GM12878 (cell line): Measurements from ENCODE around the gene MTHFR. TPM values are rescaled to one million over a fixed set of nuclear protein-coding genes. Genes with fewer than 3 reads are reported as not detected.

Experiments used
- ATAC-seq: fragments of 200-7000 bp; cut with Tn5 transposase; 3 replicates; pipeline ENCODE4 v1.9.1; 2020; ENCODE audit warnings: mild to moderate bottlenecking, moderate library complexity
- BruUV-seq: library from RNA; stranded (reverse); fragments of 400-500 nt; replicated peaks from 2 replicates; lab custom pipeline; 2021; lab: Mats Ljungman, UMichigan
- CTCF ChIA-PET: fragments of 300-600 bp; sonication (Branson Sonifier 250); formaldehyde crosslinking; extraction: SDS; loops from one replicate; lab custom pipeline; 2021; ENCODE audit warnings: inconsistent platforms; lab: Yijun Ruan, JAX
- POLR2A ChIA-PET: fragments of 350-600 bp; formaldehyde crosslinking; extraction: SDS; loops from one replicate; lab custom pipeline; 2021; ENCODE audit warnings: inconsistent platforms; lab: Charles Lee
- RAD21 ChIA-PET: fragments of 300-600 bp; sonication (Branson Sonifier 250); formaldehyde crosslinking; loops from one replicate; lab custom pipeline; 2023; ENCODE audit warnings: antibody characterized with exemption; ENCODE audit not compliant: unreplicated experiment; lab: Charles Lee
- SMC1A ChIA-PET: fragments of 300-600 bp; sonication (Branson Sonifier 250); formaldehyde crosslinking; loops from one replicate; lab custom pipeline; 2023; ENCODE audit not compliant: unreplicated experiment, uncharacterized antibody; lab: Charles Lee
- DNase-seq: peaks from one replicate; pipeline ENCODE4 v3.0.0-alpha.2; 2011; ENCODE audit warnings: low read depth, low spot score
- FAIRE-seq: peaks from 3 replicates; lab custom pipeline; 2011; peaks lifted over from hg19 to GRCh38; lab: Jason Lieb, UNC
- H2AFZ ChIP-seq: 2 replicates; pipeline ENCODE4 v1.6.0; 2011; ENCODE audit warnings: low read depth, low read length, control low read depth; ENCODE audit not compliant: control insufficient read depth
- H3K27ac ChIP-seq: 2 replicates; pipeline ENCODE4 v1.5.1; 2011; ENCODE audit warnings: control low read depth; ENCODE audit not compliant: control insufficient read depth, insufficient read depth
- H3K27me3 ChIP-seq, 2 experiments: replicated peaks in 1 of 2; 2 replicates each; pipeline versions ENCODE4 v1.6.0 to v1.6.1; 2011; ENCODE audit warnings: low read length in 1 of 2; ENCODE audit not compliant: control insufficient read depth in 2 of 2, insufficient read depth in 2 of 2
- H3K36me3 ChIP-seq, 2 experiments: 2 replicates each; pipeline ENCODE4 v1.5.1; 2011; ENCODE audit warnings: low read length in 1 of 2; ENCODE audit not compliant: control insufficient read depth in 2 of 2, insufficient read depth in 2 of 2
- H3K4me1 ChIP-seq: 2 replicates; pipeline ENCODE4 v1.6.1; 2011; ENCODE audit warnings: mild to moderate bottlenecking, low read length, moderate library complexity, mixed read lengths; ENCODE audit not compliant: control insufficient read depth, insufficient read depth
- H3K4me2 ChIP-seq: 2 replicates; pipeline ENCODE4 v1.6.0; 2011; ENCODE audit warnings: control low read depth; ENCODE audit not compliant: control insufficient read depth, insufficient read depth
- H3K4me3 ChIP-seq: fragments of 200-600 bp; sonication (generic); 2 replicates; pipeline ENCODE4 v1.5.1; 2016
- H3K79me2 ChIP-seq: 2 replicates; pipeline ENCODE4 v1.6.0; 2011; ENCODE audit warnings: low read length; ENCODE audit not compliant: control insufficient read depth, insufficient read depth
- H3K9ac ChIP-seq: 2 replicates; pipeline ENCODE4 v1.8.0; 2011; ENCODE audit warnings: low read length, control low read depth, mixed read lengths; ENCODE audit not compliant: control insufficient read depth, insufficient read depth
- H3K9me3 ChIP-seq: replicated peaks from 3 replicates; pipeline ENCODE4 v1.5.1; 2011; ENCODE audit warnings: mild to moderate bottlenecking, low read length; ENCODE audit not compliant: control insufficient read depth, insufficient read depth
- H4K20me1 ChIP-seq: 2 replicates; pipeline ENCODE4 v1.6.0; 2011; ENCODE audit not compliant: control insufficient read depth, insufficient read depth
- ATF7 ChIP-seq: fragments of 450-650 bp; IDR thresholded peaks from 2 replicates; pipeline ENCODE4 v1.6.1; 2016; ENCODE audit warnings: low read depth, mild to moderate bottlenecking
- BMI1 ChIP-seq: fragments of 450-650 bp; IDR thresholded peaks from 2 replicates; pipeline ENCODE4 v1.6.1; 2016; ENCODE audit warnings: mild to moderate bottlenecking, moderate library complexity, borderline replicate concordance
- CHD1 ChIP-seq: IDR thresholded peaks from 2 replicates; pipeline ENCODE4 v1.6.1; 2012; ENCODE audit warnings: low read depth, low read length, improper control_type of control experiment
- CHD2 ChIP-seq: IDR thresholded peaks from 2 replicates; pipeline ENCODE4 v1.6.1; 2011; ENCODE audit warnings: low read depth, low read length, improper control_type of control experiment, borderline replicate concordance
- DPF2 ChIP-seq: fragments of 450-650 bp; IDR thresholded peaks from 2 replicates; pipeline ENCODE4 v1.6.1; 2017; ENCODE audit warnings: mild to moderate bottlenecking
- ETV6 ChIP-seq, 2 experiments: fragments of 450-650 bp in 1 of 2; IDR thresholded peaks in 1 of 2; conservative IDR thresholded peaks in 1 of 2; 2 replicates each; pipeline ENCODE4 v1.6.1; 2014; ENCODE audit warnings: antibody characterized with exemption in 1 of 2, borderline replicate concordance in 1 of 2, low read depth in 1 of 2, mild to moderate bottlenecking in 1 of 2, moderate library complexity in 1 of 2
- IRF3 ChIP-seq: fragments of 450-650 bp; IDR thresholded peaks from 2 replicates; pipeline ENCODE4 v1.6.1; 2014; ENCODE audit warnings: mild to moderate bottlenecking
- LARP7 ChIP-seq: fragments of 450-650 bp; IDR thresholded peaks from 2 replicates; pipeline ENCODE4 v1.6.1; 2017; ENCODE audit warnings: mild to moderate bottlenecking
- MEF2A ChIP-seq: IDR thresholded peaks from 2 replicates; pipeline ENCODE4 v1.6.1; 2011; ENCODE audit warnings: low read depth, mild to moderate bottlenecking, low read length, moderate library complexity; ENCODE audit not compliant: insufficient read depth
- MTA3 ChIP-seq: IDR thresholded peaks from 2 replicates; pipeline ENCODE4 v1.6.1; 2012; ENCODE audit warnings: low read length, inconsistent platforms, borderline replicate concordance
- POLR2AphosphoS5 ChIP-seq: IDR thresholded peaks from 2 replicates; pipeline ENCODE4 v1.6.1; 2011; ENCODE audit warnings: mild to moderate bottlenecking, low read length, inconsistent platforms
- POU2F2 ChIP-seq: IDR thresholded peaks from 3 replicates; pipeline ENCODE4 v1.6.1; 2011; ENCODE audit warnings: low read depth, mild to moderate bottlenecking, low read length, borderline replicate concordance
- RAD21 ChIP-seq: IDR thresholded peaks from 2 replicates; pipeline ENCODE4 v1.6.1; 2011; ENCODE audit warnings: mild to moderate bottlenecking, low read depth, low read length, moderate library complexity; ENCODE audit not compliant: insufficient read depth
- RAD51 ChIP-seq: fragments of 450-650 bp; IDR thresholded peaks from 2 replicates; pipeline ENCODE4 v1.6.1; 2016; ENCODE audit warnings: moderate library complexity, mild to moderate bottlenecking, inconsistent platforms
- RUNX3 ChIP-seq: IDR thresholded peaks from 2 replicates; pipeline ENCODE4 v1.6.1; 2012; ENCODE audit warnings: low read length, inconsistent platforms
- SMAD5 ChIP-seq: IDR thresholded peaks from 2 replicates; pipeline ENCODE4 v1.6.1; 2016; ENCODE audit warnings: antibody characterized with exemption, low read depth
- SRF ChIP-seq, 2 experiments: IDR thresholded peaks; 2 replicates each; pipeline ENCODE4 v1.6.1; 2011; ENCODE audit warnings: low read depth in 2 of 2, low read length in 2 of 2, mild to moderate bottlenecking in 1 of 2, moderate library complexity in 1 of 2
- STAT1 ChIP-seq: fragments of 450-650 bp; conservative IDR thresholded peaks from 2 replicates; pipeline ENCODE4 v1.6.1; 2014; ENCODE audit warnings: antibody characterized with exemption, mild to moderate bottlenecking
- TCF7 ChIP-seq: IDR thresholded peaks from 2 replicates; pipeline ENCODE4 v1.6.1; 2014; ENCODE audit warnings: antibody characterized with exemption, borderline replicate concordance
- WGBS: methylation state at CpG from one replicate; pipeline ENCODE4 v1.1.6; 2016; ENCODE audit warnings: low lambda C conversion rate; ENCODE audit not compliant: insufficient replicate concordance, insufficient coverage; ENCODE audit errors: missing lambda C conversion rate; 5-methylcytosine and 5-hydroxymethylcytosine counted together
- in situ Hi-C: fragments of 300-500 bp; cut with MboI; formaldehyde crosslinking; loops from 9 replicates; pipeline ENCODE4 v1.14.3; 2018; ENCODE audit warnings: mixed read lengths
- intact Hi-C: fragments of 100-400 bp; cut with micrococcal nuclease; formaldehyde crosslinking; loops from one replicate; pipeline ENCODE4 v1.14.2; 2022; ENCODE audit not compliant: unreplicated experiment
- polyA plus RNA-seq, 11 experiments: library from polyadenylated mRNA; depleted of rRNA in 4 of 11; unstranded in 6 of 11; stranded (reverse) in 5 of 11; fragments of >200 nt; fragmentation: Nextera tagmentation in 4 of 11; fragmentation: Illumina TruSeq in 1 of 11; extraction: Ambion mirVana in 4 of 11; extraction: Trizol in 1 of 11; gene quantifications; 1 replicate in 1 of 11; 2 replicates in 10 of 11; pipeline versions ENCODE4 v1.2.1 to v1.2.3, GENCODE V29; 2011 to 2016; ENCODE audit warnings: inconsistent platforms in 2 of 11, missing spikeins in 2 of 11, low read depth in 1 of 11
- total RNA-seq, 4 experiments: library from RNA; depleted of rRNA in 3 of 4; stranded (reverse); fragments of >200 nt in 3 of 4; fragmentation: Illumina TruSeq in 1 of 4; extraction: Trizol in 1 of 4; gene quantifications; 2 replicates each; pipeline versions ENCODE4 v1.2.1 to v1.2.3, GENCODE V29; 2013 to 2021
- TF ChIP-seq, protein P1 (sequence below): fragments of 150-350 bp; IDR thresholded peaks from 2 replicates; pipeline ENCODE4 v1.6.1; 2014; ENCODE audit warnings: mild to moderate bottlenecking, low read depth, low read length

MTHFR gene
- total and polyA plus RNA-seq, 10 of the 15 experiments (the other 5 are each of a cell fraction or from before 2014, with no cell fraction given): 1.0 to 16.8 (median 9.4) TPM

- TF ChIP-seq STAT1: no peak; the same call in 1 of the 2 replicates
- TF ChIP-seq BMI1: no peak
- TF ChIP-seq RUNX3: no peak
- no peak for TF ChIP-seq MTA3
- peak; percentile 92 to 94 for TF ChIP-seq SRF (IDR thresholded peaks at IDR 0.05; ENCODE audit: low read depth in 2 of 2, low read length in 2 of 2)
Measured at GRCh38 chr1:11802973-11803885, 2.5 kb downstream of the MTHFR start (continued).

- FAIRE-seq: no peak
- H3K4me3 ChIP-seq: peak overlapping the region; percentile 56
- peaks cover 8% of the 10 kb centered on the region for H3K4me1 ChIP-seq
- POLR2A ChIA-PET: interaction anchor here (0.8 to 2.0 kb wide), 3 partner anchors 12 to 105 kb away, joined by 4 to 20 read pairs (median 7); no protein-coding TSS in a partner anchor
- H3K27me3 ChIP-seq: no peaks in the 10 kb centered on the region
- peaks cover 26% of the 10 kb centered on the region for H3K79me2 ChIP-seq
- no peak overlapping the region for H2AFZ ChIP-seq
- SMC1A ChIA-PET: no interaction called here
- DNase-seq: no peak
- H3K9me3 ChIP-seq: no peaks in the 10 kb centered on the region
- no peaks in the 10 kb centered on the region for H4K20me1 ChIP-seq
- BruUV-seq: no TSS peak
- peak overlapping the region; percentile 86; the same call in 1 of the 2 replicates for H3K4me2 ChIP-seq
- in situ Hi-C loops: no loop called here
- CTCF ChIA-PET: no interaction called here
- 0 out of 2 replicates have a peak overlapping the region, but pooled peaks have one; percentile 17 for H3K9ac ChIP-seq
- RAD21 ChIA-PET: interaction anchor here (1.3 kb wide), 1 partner anchor 139 kb away, joined by 5 read pairs; the partner anchor contains the start of gene FBXO6
- peaks cover 0 to 5% of the 10 kb centered on the region in 2 experiments; a peak in 3 of 4 replicates for H3K36me3 ChIP-seq
- 36% methylated on average over 6 of the region's 6 CpGs for WGBS
- peak; percentile 6; the same call in 1 of the 3 replicates for ATAC-seq
- intact Hi-C loops: no loop called here
- H3K27ac ChIP-seq: no peak overlapping the region
- no peak for TF ChIP-seq STAT1
- no peak for TF ChIP-seq ATF7
- TF ChIP-seq RAD51: peak; percentile 74
- no peak for TF ChIP-seq IRF3
- no peak for TF ChIP-seq SMAD5
- no peak for TF ChIP-seq LARP7
- TF ChIP-seq POLR2AphosphoS5: no peak
- no peak for TF ChIP-seq DPF2
- TF ChIP-seq MEF2A: no peak
- no peak for TF ChIP-seq TCF7
- TF ChIP-seq POU2F2: no peak
- TF ChIP-seq RAD21: no peak
- TF ChIP-seq CHD1: no peak
- TF ChIP-seq, protein P1, sequence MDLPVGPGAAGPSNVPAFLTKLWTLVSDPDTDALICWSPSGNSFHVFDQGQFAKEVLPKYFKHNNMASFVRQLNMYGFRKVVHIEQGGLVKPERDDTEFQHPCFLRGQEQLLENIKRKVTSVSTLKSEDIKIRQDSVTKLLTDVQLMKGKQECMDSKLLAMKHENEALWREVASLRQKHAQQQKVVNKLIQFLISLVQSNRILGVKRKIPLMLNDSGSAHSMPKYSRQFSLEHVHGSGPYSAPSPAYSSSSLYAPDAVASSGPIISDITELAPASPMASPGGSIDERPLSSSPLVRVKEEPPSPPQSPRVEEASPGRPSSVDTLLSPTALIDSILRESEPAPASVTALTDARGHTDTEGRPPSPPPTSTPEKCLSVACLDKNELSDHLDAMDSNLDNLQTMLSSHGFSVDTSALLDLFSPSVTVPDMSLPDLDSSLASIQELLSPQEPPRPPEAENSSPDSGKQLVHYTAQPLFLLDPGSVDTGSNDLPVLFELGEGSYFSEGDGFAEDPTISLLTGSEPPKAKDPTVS: no peak
- no peak for TF ChIP-seq ETV6 (conservative IDR thresholded peaks at IDR 0.05 in 1 of 2, IDR thresholded peaks at IDR 0.05 in 1 of 2; ENCODE audit: borderline replicate concordance in 1 of 2, low read depth in 1 of 2)
- no peak for TF ChIP-seq SRF (IDR thresholded peaks at IDR 0.05; ENCODE audit: low read depth in 2 of 2, low read length in 2 of 2)
- TF ChIP-seq CHD2: no peak
Measured at GRCh38 chr1:11802616-11802972, 3.2 kb downstream of the MTHFR start.
